Measurements from ENCODE around the gene HOXA11.

GRCh38 chr7:27220440-27220955, 35.5 kb upstream of the HOXA11 start:
- TF ChIP-seq CTCF (IDR thresholded peaks at IDR 0.05; ENCODE audit: borderline replicate concordance, extremely low read depth, low read length, poor library complexity, severe bottlenecking): no peak
- no peak for TF ChIP-seq EZH2 (IDR thresholded peaks at IDR 0.05; ENCODE audit: borderline replicate concordance, low read depth, low read length, severe bottlenecking)

All from DND-41 (cell line).